Gastrocnemius medialis (tissue), 4 donors: Measurements from ENCODE around the gene ISG20.

Source experiments
- POLR2A ChIP-seq, 2 donors: fragments of 450-650 bp; IDR thresholded peaks; one replicate each; pipeline ENCODE4 v1.6.1; 2017; ENCODE audit warnings: antibody characterized with exemption in 2 of 2, mild to moderate bottlenecking in 2 of 2, moderate library complexity in 2 of 2
- TF ChIP-seq, protein P1 (sequence below), 5 experiments: fragments of 450-650 bp in 3 of 5; fragments of 200-600 bp in 2 of 5; sonication (generic) in 2 of 5; IDR thresholded peaks in 4 of 5; conservative IDR thresholded peaks in 1 of 5; 1 replicate in 4 of 5; 2 replicates in 1 of 5; pipeline ENCODE4 v1.5.1; 2016 to 2019; ENCODE audit warnings: antibody characterized with exemption in 5 of 5, mild to moderate bottlenecking in 3 of 5, moderate library complexity in 3 of 5

DNA sequence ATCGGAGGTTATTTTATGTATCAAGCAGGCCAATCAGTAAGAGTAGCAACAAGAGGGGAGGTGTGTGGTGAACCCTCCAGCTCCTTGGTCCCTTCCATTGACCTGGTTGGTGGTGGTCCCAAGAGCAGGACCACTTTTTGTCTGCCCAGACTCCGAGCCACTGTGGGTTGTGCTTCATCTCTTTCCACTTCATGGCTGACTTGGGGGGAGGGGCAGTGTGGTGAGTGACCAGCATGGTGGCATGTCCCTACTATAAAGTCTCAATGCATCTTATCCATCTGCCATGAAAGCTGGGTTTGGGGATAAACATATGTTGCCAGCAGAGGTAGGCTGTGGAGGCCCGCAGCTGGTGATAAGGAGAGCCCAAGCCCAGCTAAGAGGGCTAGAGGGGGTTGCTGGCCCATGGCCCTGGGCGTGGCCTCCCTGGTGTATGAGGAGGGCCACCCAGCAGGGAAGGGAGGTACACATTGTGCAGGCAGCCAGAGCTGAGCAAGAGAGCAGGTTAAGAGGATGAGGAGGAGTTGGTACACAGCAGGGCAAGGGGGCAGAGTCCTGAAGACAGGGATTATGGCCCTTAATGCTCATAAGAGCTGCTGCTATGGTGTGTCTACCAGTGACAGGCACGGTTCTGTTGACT lies 10.7 kb upstream of the ISG20 start:
- no peak for TF ChIP-seq POLR2A (IDR thresholded peaks at IDR 0.05)
- TF ChIP-seq, protein P1, sequence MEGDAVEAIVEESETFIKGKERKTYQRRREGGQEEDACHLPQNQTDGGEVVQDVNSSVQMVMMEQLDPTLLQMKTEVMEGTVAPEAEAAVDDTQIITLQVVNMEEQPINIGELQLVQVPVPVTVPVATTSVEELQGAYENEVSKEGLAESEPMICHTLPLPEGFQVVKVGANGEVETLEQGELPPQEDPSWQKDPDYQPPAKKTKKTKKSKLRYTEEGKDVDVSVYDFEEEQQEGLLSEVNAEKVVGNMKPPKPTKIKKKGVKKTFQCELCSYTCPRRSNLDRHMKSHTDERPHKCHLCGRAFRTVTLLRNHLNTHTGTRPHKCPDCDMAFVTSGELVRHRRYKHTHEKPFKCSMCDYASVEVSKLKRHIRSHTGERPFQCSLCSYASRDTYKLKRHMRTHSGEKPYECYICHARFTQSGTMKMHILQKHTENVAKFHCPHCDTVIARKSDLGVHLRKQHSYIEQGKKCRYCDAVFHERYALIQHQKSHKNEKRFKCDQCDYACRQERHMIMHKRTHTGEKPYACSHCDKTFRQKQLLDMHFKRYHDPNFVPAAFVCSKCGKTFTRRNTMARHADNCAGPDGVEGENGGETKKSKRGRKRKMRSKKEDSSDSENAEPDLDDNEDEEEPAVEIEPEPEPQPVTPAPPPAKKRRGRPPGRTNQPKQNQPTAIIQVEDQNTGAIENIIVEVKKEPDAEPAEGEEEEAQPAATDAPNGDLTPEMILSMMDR (IDR thresholded peaks at IDR 0.05 in 4 of 5, conservative IDR thresholded peaks at IDR 0.05 in 1 of 5) = no peak
